GM19025 (cell line): ENCODE measurements around the gene RNU7-1.

Experiments
- ATAC-seq: cut with Tn5 transposase; IDR thresholded peaks from one replicate; pipeline ENCODE4 v1.9.1; 2021; ENCODE audit warnings: mild to moderate bottlenecking, low read depth, moderate library complexity; ENCODE audit not compliant: unreplicated experiment

The RNU7-1 gene

DNA sequence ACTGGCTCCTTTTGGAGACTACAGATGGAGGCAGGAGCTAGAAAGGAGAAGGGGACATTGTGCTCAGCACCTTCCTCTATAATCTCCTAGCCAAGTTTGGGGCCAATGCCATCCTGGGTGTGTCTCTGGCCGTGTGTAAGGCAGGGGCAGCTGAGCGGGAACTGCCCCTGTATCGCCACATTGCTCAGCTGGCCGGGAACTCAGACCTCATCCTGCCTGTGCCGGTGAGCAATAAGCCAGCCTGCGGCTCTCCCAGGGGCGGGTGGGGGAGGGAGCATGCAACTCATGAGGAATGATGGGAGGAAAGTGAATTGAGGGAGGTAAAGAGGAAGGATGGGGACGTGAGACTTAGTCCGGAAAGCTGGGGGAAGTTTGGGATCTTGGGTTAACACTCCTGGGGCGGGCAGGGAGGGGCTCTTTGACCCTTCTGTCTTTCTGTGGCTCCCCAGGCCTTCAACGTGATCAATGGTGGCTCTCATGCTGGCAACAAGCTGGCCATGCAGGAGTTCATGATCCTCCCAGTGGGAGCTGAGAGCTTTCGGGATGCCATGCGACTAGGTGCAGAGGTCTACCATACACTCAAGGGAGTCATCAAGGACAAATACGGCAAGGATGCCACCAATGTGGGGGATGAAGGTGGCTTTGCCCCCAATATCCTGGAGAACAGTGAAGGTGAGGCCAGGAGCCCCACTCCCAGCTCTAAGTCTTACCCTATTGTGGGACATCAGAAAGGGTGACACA is 26.0 kb upstream of the RNU7-1 start:
- ATAC-seq: no peak

- no peak for ATAC-seq
Observed at GRCh38 chr12:6919588-6919987, 24.0 kb upstream of the RNU7-1 start.

DNA sequence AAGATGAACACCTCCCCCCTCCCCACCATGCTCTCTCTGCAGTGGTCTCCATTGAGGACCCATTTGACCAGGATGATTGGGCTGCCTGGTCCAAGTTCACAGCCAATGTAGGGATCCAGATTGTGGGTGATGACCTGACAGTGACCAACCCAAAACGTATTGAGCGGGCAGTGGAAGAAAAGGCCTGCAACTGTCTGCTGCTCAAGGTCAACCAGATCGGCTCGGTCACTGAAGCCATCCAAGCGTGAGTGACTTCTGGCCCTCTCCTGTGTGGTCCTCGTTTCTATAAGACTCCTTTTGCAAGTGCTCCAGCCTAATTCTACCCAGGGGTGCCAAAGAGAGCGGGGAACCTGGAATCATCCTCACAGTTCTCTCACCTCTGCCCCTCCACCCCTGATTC is 22.1 kb upstream of the RNU7-1 start:
- no peak for ATAC-seq

DNA sequence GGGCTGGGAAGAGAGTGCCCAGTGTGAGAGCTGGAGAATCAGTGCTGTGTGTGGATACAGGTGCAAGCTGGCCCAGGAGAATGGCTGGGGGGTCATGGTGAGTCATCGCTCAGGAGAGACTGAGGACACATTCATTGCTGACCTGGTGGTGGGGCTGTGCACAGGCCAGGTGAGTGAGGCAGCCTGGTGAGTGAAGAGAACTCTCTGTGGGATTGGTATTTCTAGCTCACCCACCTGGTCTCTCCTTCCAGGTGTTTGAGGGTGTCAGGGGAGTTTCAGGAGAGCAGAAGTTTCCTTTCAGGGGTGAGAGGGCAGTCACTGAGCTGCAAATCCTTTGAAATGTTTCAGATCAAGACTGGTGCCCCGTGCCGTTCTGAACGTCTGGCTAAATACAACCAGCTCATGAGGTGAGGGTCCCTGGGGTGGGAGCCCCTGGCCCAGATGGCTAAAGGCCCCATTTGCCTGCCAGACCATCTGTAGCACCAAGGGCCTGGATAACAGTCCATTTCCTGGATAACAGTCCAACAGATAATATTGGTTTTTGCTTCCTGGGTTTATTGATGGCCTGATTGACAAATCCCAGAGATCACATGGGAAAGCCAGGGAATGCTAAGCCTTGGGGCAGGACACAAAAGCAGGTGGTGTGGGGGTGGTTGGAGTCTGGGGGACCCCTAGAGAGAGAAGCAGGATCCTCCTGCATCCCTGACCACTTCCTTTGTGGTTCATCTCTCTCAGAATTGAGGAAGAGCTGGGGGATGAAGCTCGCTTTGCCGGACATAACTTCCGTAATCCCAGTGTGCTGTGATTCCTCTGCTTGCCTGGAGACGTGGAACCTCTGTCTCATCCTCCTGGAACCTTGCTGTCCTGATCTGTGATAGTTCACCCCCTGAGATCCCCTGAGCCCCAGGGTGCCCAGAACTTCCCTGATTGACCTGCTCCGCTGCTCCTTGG is 21.3 kb upstream of the RNU7-1 start:
- no peak for ATAC-seq

GRCh38 chr12:6923003-6923732 is 20.4 kb upstream of the RNU7-1 start:
- ATAC-seq: no peak

- no peak for ATAC-seq
Observed at GRCh38 chr12:6923851-6924250, 19.8 kb upstream of the RNU7-1 start.

DNA sequence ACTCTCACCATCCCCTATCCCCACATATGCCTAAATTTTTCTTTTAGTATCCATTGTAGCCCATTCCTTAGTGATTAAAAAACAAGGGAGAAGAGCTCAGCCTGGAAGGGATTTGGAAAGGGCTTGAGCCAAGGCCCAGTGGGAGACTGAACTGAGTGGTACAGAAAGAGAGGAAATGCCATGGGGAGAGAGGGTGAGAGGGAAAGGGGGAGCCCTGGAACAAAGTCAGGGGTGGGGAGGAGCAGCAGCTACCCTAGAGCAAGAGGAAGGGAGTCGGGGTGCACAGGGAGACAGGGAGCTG is 18.4 kb upstream of the RNU7-1 start:
- ATAC-seq: no peak

DNA sequence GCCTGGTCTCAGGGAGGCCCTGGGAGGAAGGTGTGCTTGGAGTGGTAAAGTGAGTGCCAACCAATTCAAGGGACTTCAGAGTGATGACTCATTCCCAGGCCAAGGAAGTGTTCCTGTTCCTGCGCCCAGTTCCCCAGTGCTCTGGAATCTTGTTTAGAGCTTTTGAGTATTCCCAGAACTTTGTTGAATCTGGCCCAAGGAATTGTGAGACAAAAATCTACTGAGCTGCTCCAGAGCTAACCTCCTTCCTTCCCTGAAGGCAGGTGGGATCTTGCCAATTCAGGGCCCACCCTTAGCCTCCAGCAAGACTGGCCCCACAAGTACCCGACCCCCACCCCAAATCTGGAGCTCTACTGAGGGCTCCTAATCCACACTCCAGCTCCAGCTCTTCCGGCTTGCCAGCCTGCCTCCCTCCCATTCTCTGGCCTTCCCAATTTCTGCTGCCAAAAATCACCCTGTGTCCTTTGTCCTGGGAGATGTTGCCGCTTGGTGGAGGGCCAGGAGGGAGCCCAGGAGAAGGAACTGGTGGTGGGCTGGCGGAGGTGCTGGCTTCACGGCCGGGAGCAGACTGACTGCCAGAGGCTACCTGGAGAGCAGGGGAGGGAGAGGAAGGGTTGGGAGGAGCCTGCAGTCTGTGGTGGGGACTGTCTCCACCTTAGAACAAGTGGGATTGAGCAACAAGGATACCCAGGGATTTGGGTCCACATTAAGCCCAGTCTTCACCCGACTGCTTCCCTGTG is 17.9 kb upstream of the RNU7-1 start:
- no peak for ATAC-seq

GRCh38 chr12:6927379-6928021 is 16.1 kb upstream of the RNU7-1 start, which contains the start of gene ATN1:
Gene ATN1 (plus strand): TSS chr12:6927959. CDS start chr12:6934002, 6,043 bp downstream.
- no peak for ATAC-seq

- no peak for ATAC-seq
Observed at GRCh38 chr12:6928022-6928702, 15.5 kb upstream of the RNU7-1 start.

- ATAC-seq: no peak
Observed at GRCh38 chr12:6928703-6929407, 14.8 kb upstream of the RNU7-1 start.

DNA sequence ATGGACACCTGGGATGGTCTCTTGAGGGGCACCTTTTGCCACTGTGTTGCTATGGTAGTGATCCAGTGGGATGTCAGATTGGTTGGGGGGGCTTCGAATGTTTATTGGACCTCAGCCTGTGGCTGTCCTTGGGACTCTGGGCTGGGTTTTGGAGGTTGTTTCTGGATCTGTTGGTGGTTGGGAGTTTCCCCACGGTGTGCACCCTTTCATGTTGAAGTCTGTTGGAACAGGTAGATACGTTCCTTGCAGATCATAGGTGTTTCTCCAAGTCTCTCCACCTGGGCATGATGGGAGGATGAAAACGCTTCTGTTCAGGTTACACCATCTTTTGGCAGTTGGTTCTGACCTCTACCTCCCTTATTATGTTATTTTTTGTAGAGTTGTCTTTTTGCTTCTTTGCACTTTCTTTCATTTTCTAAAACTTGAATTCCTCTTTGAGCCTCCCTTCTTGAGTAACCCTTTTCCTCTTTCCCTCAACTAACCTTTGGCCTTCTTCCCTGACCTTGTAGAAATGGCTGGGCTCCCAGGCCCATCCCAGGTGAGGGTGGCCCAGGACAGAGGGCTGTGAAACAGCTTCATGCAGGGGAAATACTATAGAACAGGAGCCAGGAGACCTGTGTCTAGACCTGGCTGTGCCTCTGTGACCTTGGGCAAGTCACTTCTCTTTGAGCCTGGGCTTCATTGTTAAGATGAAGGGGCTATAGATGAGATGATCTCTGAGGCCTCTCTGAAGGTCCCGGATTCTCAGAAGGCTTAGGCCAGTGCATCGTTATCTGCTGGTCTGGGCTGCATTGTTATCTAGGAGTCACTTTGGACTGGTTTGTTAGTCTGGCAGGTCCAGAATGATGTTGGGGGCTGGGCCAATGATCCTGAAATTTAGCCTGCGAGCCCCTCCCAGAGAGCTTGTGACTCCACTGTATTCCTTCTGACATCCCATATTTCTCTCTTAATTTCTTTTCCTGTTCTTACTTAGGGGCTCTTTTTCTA is 13.9 kb upstream of the RNU7-1 start:
- ATAC-seq: no peak

- no peak for ATAC-seq
Observed at GRCh38 chr12:6932766-6933165, 10.8 kb upstream of the RNU7-1 start.

- no peak for ATAC-seq
Observed at GRCh38 chr12:6934110-6934509, 9.5 kb upstream of the RNU7-1 start.

DNA sequence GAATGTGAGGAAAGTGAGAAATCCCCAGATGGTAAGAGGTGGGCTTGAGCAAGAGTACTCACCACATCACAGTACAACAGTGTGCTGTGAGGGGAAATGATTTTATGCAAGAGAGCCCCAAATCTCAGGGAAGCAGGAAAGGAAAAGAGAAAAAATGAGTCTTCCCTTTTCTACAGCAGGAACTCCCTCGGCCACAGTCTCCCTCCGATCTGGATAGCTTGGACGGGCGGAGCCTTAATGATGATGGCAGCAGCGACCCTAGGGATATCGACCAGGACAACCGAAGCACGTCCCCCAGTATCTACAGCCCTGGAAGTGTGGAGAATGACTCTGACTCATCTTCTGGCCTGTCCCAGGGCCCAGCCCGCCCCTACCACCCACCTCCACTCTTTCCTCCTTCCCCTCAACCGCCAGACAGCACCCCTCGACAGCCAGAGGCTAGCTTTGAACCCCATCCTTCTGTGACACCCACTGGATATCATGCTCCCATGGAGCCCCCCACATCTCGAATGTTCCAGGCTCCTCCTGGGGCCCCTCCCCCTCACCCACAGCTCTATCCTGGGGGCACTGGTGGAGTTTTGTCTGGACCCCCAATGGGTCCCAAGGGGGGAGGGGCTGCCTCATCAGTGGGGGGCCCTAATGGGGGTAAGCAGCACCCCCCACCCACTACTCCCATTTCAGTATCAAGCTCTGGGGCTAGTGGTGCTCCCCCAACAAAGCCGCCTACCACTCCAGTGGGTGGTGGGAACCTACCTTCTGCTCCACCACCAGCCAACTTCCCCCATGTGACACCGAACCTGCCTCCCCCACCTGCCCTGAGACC is 8.0 kb upstream of the RNU7-1 start:
- ATAC-seq: no peak

DNA sequence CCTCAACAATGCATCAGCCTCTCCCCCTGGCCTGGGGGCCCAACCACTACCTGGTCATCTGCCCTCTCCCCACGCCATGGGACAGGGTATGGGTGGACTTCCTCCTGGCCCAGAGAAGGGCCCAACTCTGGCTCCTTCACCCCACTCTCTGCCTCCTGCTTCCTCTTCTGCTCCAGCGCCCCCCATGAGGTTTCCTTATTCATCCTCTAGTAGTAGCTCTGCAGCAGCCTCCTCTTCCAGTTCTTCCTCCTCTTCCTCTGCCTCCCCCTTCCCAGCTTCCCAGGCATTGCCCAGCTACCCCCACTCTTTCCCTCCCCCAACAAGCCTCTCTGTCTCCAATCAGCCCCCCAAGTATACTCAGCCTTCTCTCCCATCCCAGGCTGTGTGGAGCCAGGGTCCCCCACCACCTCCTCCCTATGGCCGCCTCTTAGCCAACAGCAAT is 7.4 kb upstream of the RNU7-1 start:
- ATAC-seq: no peak
